Retinal pigment epithelial cell (primary cell): ENCODE results near the gene MYLK.
"Not testable (repeated sequence)": the region's sequence is repeated elsewhere in the genome, so short reads cannot be mapped to it uniquely, and the experiment has no call there.

ENCODE experiments used
- DNase-seq: peaks from one replicate; pipeline ENCODE4 v3.0.0-alpha.2; 2010; ENCODE audit warnings: low read depth
- H3K4me3 ChIP-seq: 2 replicates; pipeline ENCODE4 v1.5.1; 2011; ENCODE audit warnings: mild to moderate bottlenecking, low read length, control low read depth, moderate library complexity
- TF ChIP-seq, protein P1 (sequence below): conservative IDR thresholded peaks from 2 replicates; pipeline ENCODE4 v1.5.1; 2011; ENCODE audit warnings: low read depth, low read length, control low read depth, inconsistent platforms

Gene MYLK

DNA sequence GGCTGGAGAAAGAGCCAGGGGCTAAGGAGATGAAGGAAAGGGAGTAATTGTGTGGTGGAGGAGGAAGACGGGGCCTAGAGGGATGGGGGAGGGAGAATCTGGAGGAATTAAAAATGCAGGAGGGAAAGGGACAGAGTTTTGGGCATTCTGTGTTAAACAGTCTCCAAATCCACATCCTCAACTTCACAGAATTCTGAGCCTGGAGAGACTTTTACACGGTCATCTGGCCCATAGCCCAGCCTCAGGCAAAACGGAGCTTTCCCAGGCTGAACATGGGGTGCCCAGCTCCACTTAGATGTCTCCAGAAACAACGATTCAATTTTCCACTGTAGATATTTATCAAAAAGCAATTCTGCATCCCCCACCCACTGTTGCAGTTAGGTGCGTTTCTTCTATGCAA, 161.7 kb downstream of the MYLK start:
- TF ChIP-seq, protein P1, sequence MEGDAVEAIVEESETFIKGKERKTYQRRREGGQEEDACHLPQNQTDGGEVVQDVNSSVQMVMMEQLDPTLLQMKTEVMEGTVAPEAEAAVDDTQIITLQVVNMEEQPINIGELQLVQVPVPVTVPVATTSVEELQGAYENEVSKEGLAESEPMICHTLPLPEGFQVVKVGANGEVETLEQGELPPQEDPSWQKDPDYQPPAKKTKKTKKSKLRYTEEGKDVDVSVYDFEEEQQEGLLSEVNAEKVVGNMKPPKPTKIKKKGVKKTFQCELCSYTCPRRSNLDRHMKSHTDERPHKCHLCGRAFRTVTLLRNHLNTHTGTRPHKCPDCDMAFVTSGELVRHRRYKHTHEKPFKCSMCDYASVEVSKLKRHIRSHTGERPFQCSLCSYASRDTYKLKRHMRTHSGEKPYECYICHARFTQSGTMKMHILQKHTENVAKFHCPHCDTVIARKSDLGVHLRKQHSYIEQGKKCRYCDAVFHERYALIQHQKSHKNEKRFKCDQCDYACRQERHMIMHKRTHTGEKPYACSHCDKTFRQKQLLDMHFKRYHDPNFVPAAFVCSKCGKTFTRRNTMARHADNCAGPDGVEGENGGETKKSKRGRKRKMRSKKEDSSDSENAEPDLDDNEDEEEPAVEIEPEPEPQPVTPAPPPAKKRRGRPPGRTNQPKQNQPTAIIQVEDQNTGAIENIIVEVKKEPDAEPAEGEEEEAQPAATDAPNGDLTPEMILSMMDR: no peak
- no peak for DNase-seq

DNA sequence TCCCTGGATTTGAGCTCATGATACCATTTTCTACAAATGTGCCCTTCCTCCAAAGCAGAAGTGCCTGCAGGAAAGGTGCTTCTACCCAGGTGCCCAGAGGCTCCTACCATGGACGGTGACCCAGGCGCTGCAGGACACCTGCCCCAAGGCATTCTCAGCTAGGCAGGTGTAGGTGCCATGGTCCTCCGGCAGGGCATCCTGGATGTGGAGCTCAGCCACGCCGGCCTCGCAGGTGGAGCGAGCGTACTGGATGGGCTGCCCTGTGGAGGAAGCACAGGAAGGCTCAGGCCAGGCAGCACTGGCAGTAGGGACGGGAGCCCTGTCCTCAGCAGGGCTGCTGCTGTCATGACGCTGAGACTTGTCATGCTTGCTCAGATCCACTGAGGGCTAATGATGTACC, 162.1 kb downstream of the MYLK start:
- TF ChIP-seq, protein P1: no peak

More for the DNA sequence above, 161.7 kb downstream of the MYLK start:
- no peak overlapping the region for H3K4me3 ChIP-seq

DNA sequence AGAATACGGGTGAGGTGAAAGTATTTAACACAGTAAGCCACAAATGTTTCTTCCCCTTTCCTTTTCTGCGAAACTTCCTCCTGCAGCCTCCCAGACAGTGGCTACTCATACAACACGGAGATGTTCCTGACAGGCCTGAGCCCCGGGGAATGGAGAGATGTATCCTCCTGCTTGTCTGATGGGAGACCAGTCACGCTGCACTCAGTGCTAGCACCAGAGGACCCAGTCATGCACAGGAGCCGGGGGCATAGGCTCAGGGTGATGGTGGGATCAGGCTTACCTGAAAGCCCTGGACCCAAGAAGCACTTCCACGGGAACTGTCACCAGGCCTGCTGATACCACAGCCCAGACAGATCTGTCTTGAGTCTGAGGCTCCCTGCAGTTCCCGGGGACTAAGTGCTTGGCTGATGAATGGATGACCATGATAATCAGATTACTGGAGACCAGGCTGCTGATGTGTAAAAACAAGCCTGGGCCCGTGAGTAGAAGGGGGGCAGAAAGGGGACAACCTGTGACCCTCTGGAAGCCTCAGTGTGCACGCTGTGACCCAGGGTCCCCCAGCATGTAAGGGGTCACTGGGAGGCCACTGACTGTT, 162.9 kb downstream of the MYLK start:
- H3K4me3 ChIP-seq, DNase-seq: not testable (repeated sequence)

More for the DNA sequence above, 162.1 kb downstream of the MYLK start:
- DNase-seq: no peak
- H3K4me3 ChIP-seq: no peak overlapping the region

DNA sequence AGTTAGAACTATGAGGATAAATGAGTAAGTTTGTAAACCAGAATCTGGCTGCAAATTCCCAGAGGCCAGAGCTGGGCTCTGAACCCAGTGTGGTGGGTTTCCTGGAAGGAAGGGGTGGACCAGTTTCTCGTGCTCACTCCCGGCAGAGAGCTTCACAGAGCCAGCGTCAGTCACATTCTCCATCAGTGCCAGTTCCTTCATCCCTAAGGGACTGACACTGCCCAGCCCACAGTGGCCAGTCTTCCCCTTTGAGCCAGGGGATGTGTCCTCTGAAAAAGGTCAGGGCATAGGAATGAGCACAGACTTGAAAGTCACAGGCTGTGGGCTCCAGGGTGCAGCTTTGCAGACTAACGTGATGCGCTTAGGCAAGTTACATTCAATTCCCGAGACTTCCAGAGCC, 163.5 kb downstream of the MYLK start:
- TF ChIP-seq, protein P1: no peak
- DNase-seq: no peak
- H3K4me3 ChIP-seq: no peak overlapping the region

DNA sequence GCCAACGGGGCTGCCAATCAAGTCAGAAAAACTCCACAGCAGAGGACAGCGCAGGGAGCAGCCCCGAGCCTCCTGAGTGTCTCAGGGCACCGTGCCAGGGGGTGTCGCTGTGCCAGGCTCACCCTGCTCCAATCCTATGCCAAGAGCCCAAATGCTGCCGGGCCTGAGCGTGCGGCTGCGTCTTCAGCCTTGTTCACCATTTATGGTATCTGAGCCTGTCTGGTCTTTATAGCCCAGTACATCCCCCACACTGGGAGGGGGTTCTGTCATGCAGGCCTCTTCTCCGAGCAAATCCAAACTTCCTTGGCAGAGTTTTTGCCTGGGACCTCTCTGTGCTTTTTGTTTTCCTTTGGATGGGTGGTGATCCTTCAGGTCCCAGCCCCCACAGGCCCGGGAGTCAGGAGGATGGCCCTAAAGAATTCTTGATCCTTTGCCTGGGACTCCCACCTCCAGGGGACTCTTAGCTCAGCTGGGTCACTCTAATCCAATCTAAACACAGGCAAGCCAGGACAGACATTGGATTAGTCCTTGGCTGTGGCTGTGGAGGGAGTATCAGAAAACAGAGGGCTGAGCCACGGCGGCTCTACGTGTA, 164.2 kb downstream of the MYLK start:
- no peak overlapping the region for H3K4me3 ChIP-seq
- TF ChIP-seq, protein P1: peak; percentile 3
- DNase-seq: peak; percentile 31

DNA sequence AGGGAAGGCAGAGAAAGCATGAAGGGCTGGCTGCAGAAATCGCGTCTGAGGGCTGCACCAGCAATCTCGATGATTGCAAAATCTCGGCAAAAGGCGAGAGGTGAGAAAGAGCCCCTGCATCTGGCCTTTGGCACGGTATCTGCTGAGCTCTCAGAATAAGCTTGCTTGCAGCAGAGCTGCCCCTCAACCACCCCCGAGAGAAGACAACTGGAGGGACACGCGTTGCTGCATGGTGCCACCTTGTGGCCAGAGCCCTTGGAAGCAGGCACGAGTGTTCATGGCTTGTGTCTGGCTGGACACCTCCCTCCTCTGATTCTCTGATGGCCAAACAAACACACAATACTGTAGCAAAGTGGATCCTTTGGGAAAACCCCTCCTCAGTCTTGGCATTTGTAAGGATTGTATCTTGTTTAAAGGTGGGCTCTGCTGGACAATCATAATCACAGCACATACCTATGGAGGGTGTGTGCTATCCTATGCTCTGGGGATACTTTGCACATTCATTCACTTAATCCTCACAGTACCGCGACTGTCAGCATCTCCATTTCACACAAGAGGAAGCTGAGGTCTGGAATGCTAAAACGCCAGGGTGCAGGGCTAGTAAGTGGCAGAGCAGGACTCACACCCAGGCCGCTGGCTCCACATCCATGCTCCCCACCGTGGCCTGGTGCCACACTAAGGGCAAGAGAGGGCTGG, 164.9 kb downstream of the MYLK start:
- peak; percentile 44 for DNase-seq
- H3K4me3 ChIP-seq: not testable (repeated sequence)
- TF ChIP-seq, protein P1: peak; percentile 81

DNA sequence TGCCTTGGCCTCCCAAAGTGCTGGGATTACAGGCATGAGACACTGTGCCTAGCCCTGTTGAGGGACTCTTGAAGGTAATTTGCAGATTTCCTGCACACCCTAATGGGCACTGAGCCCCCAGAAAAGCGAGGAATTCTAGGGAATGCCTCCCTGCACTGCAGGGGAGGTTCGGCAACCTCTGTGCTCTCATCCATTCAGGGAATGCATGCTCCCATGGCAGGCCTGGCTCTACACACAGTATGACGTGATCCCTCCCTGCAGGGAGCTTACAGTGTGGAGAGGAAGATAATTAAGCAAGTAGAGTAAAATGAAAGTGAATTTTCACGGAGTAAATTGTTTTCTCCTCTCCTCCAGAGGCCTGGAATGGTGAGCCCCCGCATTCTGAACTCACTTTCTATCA, 166.0 kb downstream of the MYLK start:
- TF ChIP-seq, protein P1: no peak
- H3K4me3 ChIP-seq: no peak overlapping the region
- DNase-seq: no peak

DNA sequence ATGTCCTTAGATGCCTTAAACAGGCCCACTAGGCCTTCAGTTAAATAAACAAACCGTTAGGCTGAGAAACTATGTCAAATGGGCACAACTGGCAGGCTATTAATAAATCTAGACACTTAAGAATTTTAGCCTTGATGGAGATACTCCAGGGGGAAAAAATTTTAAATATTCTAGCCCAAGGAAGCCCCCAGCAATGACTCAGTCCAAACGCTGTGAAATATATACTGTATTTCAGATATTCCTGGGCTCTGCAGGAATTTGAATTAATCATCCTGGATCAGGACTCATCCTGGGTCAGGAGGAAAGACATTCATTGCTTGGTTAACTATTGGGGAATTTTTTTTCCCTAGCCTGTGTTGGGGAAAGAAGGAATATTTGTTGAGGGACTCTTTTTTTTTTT, 166.7 kb downstream of the MYLK start:
- H3K4me3 ChIP-seq, DNase-seq: not testable (repeated sequence)
